NOMO-1 treated with DMSO at 0.1 percent for 48 hours (cell line): ENCODE results near the gene SLC18A3.

Experiments
- DNase-seq: peaks from one replicate; lab custom pipeline; 2025; ENCODE audit not compliant: unreplicated experiment; lab: John Stamatoyannopoulos, UW

SLC18A3 gene

DNA sequence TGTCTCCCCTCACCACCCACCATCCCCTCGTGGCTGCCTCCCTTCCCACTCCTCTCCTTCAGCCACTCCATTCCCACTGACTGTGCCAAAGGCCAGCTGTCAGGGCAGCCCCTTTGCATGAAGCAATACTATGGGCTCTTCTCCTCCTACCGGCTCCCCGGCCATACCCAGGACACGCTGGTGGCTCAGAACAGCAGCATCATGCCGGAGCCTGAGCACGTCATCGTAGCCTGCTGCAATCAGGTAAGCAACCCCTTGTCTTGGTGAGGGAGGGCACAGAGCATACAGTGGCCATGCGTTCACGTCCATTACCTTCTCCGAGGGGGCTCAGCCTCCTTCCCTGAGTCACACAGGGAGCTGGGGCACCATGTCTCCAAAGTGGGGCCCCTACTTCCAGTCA lies 15.3 kb downstream of the SLC18A3 start:
- no peak for DNase-seq

DNA sequence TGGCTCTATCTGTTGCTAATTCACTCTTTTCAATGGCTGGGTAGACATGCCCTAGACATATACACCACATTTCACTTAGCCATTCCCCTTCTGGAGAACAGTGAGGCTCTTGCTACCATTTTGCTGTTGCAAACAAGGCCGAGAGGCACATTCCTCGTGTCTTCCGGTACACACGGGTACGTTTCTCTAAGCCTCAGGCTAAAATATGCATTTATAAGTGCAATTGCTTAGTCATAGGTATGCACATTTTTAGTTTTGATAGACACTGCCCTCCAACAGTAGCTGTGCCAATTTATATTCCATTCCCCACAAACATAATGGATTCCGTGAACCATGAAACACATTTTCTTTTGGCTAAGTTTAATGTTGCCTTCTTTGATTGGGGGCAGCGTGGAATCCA lies 16.9 kb downstream of the SLC18A3 start:
- DNase-seq = no peak

DNA sequence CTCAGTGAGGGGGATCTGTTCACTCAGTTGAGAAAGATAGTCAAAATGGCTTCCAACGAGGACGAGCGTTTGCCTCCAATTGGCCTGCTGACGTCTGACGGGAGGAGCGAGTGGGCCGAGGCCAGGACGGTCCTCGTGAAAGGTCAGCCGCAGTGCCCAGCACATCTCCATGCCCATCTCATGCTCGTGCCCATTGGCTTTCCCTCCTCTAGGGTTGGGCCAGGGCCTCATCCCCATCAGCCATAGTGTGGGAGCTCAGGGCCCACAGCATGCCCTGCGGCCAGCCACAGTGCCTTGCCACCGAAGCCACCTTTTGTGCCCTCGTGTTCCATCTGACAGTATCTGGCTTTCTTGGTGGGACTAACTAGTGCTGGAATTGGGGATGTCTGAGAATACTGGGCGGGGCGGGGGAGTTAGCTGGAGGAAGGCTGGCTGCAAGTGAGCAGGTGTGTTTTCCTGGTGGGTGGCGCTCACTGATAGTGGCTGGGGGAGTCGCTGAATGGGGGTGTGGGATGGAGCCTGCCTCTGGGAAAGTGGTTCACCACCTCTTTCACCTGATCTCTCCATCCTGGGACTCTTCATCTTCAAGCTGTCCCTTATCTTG lies 17.6 kb downstream of the SLC18A3 start:
- DNase-seq = no peak

DNA sequence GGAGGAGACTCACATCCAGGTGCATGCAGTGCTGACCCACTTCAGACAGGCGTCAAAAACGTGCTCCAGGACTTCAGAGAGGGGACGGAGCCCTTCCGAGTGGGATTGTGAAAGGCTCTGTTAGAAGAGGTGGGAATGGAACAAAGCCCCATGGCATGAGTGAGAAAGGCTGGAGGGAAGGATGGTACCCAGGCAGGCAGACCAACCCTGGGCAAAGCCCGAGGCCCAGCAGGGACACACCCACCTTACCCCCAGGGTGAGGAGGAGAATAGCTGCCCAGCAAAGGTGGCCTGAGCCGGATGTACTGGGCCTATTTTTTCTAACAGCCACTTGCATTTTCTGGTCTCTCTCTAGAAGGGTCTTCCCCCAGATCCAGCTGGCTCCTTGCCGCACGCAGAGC lies 18.5 kb downstream of the SLC18A3 start:
- no peak for DNase-seq

DNA sequence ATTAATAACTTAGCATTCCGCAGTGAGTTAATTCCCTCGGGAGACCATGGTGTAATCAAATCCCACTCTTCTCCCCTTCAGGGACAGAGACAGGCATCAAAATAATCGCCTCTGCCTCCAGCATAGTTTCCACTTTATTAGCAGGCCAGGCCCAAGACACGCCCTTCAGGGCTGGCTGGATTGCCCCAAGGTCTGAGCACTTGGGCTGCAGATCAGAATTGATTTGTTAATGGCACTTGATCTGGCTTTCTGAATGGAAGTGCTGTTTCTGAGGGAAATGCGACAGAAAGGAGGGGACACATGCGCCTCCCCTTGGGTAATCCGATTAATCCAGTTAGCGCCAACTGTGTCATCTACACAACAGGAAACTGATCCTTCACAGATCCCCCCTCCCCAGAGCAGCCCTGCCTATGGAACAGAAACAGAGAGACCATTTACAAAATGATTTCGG lies 19.3 kb downstream of the SLC18A3 start:
- no peak for DNase-seq

DNA sequence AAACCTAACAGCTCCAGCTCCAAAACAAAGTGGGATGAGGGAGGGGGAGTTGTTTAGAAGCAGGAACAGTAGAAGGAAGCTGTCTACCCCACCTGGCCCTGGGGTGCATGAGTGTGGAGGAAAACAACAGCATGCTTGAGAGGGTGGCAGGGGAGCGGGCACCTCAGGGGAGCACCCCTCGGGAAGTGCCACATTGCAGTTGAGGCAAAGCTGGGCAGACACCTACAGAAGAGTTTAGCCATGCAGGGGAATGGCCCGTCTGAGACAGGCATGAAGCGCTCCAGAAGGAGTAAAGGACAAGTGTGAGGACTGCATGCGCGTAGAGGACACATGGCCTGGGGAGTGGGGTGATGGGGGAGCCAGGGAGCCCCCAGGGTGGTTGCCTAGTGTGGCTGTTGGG lies 21.9 kb downstream of the SLC18A3 start:
- no peak for DNase-seq

DNA sequence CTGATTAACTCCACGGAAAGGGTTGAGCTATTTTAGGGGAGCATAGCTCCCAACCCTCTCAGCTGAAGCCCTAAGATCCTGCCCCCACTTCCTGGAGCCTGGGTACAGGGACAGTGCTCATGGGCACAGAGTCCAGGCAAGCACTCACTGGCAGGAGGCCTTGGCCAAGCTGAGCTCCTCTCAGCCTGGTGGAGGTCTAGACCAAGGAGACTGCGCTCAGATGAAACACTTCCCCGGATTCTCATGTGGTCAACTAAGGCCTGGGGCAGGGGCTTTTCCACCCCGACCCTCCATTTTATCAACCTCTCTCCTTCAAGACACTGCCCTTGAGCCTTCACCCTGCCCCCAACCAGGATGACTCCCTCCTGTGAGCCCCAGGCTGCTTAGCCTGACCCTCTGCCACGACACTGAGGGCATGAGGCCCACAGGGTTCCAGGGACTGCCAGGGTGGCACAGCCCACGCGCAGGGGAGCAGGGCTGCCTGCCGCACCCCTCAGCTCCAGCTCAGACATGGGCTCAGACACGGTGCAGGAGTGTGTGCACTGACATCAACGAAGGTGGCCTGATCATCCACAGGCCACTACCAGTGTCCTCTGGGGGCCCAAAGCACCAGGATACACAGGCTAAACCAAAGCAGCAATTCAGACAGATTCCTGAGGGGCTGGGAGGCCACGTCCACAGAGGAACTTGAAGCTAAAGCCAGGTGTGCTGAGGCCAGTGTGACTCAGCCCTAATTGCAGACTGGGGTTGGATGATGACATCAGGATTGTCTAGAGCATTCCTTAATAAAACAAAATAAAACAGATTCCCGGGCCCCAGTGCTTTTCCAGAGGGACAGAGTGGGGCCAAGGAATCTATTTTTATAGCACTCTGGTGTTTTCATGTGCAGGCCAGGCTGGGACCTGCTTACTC lies 22.6 kb downstream of the SLC18A3 start:
- DNase-seq = no peak

DNA sequence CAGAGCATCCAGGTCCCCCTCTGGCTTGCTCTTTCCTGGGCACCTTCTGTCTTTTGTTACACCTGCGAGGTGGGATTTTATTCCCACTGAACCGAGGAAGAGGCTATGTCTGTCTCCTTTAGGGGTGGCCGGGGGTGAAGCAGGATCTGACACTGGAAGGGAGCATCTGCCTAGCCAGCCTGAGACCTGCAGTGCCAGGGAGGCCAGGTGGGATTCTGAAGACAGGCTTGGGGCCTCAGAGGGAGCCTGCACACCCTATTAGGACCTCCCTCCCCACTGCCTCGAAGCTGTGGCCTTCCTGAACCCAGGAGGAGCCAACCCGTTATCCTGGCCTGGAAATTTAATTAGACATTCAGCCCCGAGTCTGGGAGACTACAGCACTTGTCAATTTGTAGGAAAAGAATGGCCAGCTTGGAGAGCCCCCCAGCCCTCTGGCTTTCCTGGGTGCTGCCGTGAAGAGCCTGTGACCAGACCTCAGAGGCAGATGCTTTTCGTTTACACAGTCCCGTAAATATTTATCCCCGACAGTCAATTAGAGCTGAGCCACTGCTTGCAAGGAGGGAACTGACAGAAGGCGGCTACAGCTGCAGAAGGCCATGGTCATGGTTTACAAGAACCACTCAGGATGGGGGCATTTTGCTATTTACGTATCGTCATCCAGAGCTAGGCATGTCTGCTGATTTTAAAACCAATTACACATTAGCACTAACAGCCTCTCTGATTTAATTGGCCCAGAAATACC lies 23.4 kb downstream of the SLC18A3 start:
- DNase-seq = no peak

DNA sequence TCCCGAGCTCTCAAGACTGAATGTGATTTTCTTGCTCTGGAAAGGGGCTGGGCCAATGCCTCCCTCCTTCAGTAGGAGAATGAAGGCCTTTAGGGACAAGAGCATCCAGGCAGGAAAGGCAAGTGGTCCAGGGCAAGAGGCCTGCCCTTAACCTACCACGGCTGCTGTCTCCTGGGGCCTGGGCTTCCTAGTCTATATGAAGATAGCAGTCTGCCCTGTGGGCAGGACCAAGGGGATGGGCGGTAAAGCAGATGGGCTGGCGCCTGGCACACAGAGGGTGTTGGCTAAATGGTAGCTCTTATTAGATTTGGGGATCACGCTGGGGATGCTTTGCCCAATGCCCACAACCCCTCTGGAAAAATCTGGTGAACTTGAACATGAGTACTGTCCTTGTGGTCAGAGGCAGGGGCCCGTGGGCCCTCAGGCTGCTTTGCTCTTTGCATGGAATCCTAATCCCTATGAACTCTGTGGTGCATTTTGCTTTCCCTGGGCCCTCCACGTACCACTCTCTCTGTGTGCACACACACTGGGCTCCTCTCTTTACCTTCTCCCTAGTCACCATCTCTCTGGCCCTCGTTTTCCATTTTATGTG lies 24.1 kb downstream of the SLC18A3 start:
- DNase-seq = no peak

DNA sequence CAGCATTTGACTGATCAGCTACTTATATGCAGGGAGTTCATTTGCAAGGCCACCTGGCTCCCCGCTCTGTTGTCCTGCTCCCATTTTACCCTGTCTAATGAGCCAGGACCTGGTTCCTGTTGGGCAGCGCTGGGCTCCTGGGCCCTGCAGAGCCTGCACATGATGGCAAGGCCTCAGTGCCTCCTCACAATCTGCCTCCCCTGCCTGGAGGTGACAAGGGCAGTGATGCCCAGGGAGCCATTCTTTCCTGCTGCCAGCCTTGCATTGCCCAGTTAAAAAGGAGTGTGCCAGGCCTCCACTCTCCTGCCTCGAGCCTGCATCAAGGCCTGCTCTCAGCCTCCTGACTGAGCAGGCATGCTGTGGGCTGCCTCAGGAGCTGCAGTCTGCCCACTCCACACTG lies 32.2 kb downstream of the SLC18A3 start:
- DNase-seq = no peak

DNA sequence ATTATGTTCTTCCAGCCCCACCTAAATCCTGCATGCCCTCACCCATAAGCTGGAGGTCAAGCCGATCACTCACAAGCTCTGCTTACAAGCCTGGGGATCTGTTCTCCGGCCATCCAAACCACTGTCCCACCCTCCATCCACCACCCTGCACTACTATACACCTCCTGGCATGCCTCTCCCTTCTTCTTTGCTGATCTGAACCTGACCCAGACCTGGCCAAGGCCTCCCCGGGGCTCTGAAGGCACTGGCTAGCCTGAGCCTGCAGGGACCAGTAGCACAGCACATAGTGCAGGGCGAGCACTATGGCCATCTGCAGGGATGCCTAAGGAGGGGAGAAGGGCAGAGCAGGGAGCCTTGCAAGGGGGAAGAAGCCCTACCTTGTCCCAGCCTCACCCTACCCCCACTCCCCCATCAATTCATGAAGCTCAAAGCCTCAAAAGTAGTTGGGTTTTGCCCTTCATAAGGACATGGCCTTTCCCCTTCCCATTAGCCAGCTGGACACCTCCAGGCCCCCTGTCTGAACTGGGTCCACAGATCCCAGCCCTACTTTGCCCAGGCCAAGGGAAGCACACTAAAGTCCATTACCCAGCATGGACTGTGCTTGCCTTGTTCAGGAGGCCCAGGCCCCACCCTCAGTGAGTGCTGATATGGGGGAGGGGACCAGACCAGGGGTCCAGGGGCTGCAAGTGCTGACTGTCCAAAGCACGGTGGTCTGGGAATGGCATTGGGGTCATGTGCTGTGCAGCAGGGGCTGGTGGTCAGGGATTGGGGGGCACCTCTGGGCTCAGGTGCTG lies 33.3 kb downstream of the SLC18A3 start:
- DNase-seq = no peak

DNA sequence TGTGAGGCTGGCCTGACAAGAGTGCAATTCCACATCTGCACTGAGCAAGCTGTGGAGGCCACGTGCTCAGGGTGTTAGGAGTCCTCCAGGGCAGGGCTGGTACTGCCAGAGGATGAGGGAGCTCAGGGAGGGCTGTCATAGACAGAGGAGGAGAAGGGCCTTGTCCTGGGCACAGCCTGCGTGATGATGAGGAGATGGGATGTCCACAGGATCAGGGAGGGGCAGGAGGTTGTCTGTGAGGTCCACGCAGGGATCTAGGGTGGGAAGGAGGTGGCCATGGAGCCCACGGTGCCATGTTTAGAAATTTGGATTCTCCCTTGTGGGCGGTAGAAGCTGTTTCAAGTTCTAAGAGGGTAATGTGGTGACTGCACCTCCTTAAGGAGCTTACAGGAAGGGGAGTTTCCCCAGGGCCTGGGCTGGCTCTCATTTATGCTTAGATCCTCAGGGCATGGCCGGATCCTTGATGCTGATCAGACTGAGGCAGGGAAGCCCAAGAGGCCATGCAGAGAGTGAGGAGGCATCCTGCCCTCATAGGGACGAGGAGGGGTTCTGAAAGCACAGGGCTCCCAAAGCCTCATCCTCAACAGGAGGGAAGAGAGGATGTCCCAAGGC lies 34.0 kb downstream of the SLC18A3 start:
- DNase-seq = no peak

DNA sequence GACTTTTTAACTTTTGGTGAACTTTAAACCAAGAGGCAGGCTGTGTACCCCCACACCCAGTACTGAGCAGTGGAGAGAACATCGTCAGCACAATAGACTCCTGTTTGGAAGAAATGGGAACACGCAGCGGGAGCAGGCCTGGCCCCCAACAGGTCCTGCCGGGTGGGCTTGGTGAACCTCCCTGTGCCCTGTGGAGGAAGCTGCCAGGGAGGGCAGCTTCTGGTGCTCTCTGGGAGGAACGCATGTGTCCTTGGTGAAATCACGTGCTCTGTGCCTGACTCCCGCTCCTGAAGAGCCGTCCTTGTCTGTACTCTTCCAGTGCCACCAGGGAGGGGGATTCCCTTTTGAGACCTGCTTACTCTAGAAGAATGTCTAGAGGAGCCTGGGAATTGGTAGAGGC lies 35.3 kb downstream of the SLC18A3 start:
- no peak for DNase-seq

DNA sequence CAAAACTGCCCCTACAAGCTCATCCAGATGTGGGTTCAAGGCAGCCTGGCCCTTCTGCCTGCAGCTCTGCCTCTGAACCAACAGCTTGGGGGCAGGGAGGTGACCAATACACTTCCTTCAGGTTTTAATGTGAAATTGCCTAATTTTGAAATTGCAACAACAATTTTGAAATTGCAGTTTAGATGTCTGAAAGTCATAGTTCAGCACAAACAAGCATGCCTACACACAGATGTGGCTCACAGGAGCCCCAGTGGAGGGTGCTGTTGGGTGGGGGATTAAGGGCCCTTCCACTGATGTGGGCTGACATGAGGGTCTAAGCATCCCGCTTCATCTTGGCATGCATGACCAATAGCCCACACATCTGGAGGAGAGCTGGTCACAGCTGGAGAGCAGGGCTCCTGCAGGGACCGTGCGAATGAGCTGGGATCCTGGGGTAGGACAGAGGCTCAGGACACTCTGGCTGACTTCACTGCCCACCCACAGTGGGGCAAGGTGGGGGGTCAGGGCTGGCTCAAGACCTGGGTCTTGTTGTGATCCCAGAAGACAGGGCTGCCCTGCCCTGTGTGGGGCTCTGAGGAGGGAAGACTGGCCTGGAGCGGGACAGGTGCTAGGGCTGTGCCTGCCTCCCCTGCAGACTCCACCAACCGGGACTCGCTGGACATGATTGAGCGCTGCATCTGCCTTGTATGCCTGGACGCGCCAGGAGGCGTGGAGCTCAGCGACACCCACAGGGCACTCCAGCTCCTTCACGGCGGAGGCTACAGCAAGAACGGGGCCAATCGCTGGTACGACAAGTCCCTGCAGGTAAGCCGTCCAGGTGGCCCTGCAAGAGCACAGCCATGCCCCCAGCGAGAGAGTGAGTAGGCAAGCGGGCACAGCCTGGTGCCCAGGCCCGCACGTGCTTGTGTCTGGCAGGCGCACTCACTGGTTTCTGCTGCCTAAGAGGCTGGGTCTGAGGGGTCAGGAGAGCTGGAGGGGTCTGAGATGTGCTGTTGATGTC lies 36.1 kb downstream of the SLC18A3 start:
- DNase-seq = peak; percentile 36

DNA sequence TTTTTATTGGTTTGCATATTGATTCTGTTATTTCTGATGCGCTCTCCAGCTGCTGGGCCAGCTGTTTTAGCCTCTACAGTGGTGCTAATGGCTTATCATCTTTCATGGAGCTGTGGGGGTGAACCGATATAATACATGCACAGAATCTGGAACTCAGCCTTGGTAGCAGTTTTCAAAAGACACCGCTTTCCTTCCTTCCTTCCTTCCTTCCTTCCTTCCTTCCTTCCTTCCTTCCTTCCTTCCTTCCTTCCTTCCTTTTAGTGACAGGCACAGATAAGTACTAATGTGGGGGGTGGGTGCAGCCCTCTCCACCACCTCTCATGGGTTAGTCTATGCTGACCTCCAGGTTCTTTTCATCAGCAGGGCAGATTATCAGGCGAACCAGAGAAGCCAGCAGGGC lies 37.4 kb downstream of the SLC18A3 start:
- DNase-seq = no peak

DNA sequence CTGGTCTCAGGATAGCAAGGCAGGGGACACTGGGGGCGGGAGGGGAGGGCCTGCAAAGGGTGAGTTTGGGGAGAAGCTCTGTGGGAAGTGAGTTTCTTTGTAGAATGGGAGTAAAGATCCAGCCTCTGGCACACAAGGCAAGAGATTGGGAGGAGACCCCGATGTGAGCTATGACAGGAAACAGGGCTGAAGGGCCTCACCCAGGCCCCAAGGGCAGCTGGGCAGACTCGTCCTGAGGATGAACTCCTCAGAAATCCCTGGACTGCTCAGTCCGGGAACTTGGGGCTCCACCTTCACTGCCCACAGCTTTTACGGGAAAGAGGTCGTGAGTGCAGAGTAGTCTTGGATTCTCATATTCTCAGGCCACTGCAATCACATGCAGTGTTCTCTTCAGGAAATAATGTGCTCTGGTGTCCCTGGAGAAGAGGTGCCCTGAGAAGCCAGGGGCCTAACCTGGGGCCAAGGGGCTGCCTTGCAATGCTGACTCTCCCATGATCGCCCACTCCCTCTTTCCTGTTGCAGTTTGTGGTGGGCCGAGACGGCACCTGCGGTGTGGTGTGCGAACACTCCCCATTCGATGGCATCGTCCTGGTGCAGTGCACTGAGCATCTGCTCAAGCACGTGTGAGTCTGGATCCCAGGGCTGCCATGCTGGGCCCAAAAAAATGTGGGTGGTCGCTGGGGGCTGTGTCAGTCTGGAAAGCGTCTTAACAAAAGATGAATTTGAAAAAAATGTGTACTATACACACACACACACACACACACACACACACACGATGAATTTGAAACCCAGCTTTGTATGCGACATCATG lies 38.1 kb downstream of the SLC18A3 start:
- DNase-seq = no peak

DNA sequence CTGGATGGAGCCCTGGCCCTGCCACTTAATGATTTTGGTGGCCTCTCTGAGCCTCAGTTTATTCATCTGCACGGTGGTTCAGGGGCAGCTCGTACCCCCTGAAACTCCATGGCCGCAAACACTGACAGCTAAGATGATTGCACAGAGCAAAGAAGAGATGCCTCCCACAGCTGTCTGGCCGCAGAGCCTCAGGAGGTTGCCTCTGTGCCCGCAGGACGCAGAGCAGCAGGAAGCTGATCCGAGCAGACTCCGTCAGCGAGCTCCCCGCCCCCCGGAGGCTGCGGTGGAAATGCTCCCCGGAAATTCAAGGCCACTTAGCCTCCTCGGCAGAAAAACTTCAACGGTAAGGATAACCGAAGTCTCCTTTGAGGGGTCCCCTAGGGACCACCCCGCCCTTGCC lies 39.2 kb downstream of the SLC18A3 start:
- DNase-seq = no peak
